ENCODE results near the gene NUTM2A.
A peak's percentile ranks its signal among the peaks of the same experiment; 100 is the strongest.
"Not testable (repeated sequence)": the region's sequence is repeated elsewhere in the genome, so short reads cannot be mapped to it uniquely, and the experiment has no call there.

Gene NUTM2A, protein sequence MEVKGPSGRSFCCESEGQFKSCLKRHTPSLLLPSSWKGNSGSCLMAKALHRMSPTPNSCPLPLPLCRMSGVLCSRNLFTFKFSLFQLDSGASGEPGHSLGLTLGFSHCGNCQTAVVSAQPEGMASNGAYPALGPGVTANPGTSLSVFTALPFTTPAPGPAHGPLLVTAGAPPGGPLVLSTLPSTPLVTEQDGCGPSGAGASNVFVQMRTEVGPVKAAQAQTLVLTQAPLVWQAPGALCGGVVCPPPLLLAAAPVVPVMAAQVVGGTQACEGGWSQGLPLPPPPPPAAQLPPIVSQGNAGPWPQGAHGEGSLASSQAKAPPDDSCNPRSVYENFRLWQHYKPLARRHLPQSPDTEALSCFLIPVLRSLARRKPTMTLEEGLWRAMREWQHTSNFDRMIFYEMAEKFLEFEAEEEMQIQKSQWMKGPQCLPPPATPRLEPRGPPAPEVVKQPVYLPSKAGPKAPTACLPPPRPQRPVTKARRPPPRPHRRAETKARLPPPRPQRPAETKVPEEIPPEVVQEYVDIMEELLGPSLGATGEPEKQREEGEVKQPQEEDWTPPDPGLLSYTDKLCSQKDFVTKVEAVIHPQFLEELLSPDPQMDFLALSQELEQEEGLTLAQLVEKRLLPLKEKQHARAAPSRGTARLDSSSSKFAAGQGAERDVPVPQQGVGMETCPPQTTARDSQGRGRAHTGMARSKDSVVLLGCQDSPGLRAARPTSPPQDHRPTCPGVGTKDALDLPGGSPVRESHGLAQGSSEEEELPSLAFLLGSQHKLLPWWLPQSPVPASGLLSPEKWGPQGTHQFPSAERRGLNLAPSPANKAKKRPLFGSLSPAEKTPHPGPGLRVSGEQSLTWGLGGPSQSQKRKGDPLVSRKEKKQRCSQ

DNA sequence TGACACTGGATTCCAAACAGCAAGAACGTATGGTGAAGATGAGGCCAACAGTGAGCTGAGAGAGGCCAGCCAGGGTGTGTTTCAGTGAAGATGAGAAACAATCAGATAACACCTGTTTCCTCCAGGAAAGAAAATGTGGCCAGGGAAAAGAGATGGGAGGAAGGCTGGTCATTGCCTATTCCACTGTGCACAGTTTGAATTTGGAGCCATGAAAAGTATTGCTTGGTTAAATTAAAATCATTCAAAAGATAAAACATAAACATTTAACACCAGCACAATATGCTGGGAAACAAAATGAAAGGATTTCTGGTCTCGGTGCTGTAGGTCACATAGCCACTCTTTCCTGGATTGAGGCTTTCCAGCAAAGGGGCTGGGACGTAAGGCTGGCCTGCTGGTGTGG is at the start of gene NUTM2A:
Gene NUTM2A, plus strand, starts transcription at position 301 of the 400 bp plus-strand sequence. CDS start 383 bp downstream, outside the sequence.
- DNase-seq (ENCODE audit: low read depth, low spot score); H3K4me3 ChIP-seq (ENCODE audit: low read depth, low read length); in situ Hi-C loops (cut with HindIII; ENCODE audit: low sequenced_read_pairs): not testable (repeated sequence)

DNA sequence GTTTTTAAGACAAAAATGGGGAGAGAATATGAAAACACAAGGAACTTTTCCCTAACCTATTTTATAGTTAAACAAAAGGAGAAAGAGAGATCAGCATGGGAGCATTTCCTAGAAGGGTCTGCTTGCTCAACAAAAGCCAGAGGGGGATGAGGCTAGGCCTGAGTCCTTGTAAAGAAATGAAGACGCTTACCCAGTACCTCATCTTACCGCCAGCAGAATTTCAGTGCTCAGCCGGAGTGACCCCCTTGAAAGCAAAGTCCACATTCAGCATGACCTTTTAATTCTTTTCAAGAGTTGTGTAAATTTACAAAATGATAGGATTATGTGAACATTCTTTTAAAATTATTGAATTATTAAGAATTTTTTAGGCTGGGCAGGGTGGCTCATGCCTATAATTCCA is 47.7 kb upstream of the NUTM2A start:
- DNase-seq (ENCODE audit: low read depth, low spot score); H3K4me3 ChIP-seq (ENCODE audit: low read depth, low read length); in situ Hi-C loops (cut with HindIII; ENCODE audit: low sequenced_read_pairs): not testable (repeated sequence)

DNA sequence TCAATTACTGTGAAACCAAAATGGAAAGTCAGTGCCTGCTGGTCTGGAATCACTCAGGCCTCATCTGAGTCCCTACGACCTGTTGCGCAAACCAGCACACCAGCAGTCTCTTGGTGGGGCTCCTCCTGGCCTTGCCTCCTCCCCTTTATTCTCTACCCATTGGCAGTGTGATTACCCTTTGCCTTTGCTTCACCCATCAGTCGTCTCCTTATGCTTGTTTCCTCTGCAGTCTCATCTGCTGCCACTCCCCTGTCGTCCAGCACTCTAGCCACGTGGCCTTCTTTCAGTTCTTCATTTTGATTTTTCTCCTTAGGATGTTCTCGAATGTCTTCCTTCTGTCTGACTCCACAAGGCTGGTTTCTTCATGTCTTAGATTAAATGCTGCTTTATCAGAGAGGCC is 40.8 kb upstream of the NUTM2A start:
- in situ Hi-C loops (cut with HindIII; ENCODE audit: low sequenced_read_pairs); H3K4me3 ChIP-seq (ENCODE audit: low read depth, low read length): not testable (repeated sequence)
- DNase-seq (ENCODE audit: low read depth, low spot score), result peak; percentile 0

DNA sequence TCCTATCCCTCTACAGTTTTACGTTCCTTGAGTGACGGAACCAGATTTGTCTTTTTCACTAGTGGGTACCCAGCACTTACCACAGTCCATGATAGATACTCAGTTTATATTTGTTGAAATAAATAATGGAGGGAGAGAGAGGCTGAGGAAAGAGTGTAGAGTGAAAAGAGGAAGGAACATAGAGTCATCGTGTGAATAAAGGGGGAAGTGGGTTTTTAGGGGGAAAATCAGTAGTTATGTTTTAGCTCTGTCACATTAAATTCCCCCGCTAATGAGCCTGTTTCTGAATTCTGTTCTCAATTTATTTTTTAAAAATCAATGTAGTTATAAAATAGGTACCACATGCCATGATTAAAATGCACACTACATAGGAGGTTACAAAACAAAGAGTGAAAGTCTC is 39.2 kb upstream of the NUTM2A start:
- H3K4me3 ChIP-seq (ENCODE audit: low read depth, low read length); in situ Hi-C loops (cut with HindIII; ENCODE audit: low sequenced_read_pairs); DNase-seq (ENCODE audit: low read depth, low spot score): not testable (repeated sequence)

DNA sequence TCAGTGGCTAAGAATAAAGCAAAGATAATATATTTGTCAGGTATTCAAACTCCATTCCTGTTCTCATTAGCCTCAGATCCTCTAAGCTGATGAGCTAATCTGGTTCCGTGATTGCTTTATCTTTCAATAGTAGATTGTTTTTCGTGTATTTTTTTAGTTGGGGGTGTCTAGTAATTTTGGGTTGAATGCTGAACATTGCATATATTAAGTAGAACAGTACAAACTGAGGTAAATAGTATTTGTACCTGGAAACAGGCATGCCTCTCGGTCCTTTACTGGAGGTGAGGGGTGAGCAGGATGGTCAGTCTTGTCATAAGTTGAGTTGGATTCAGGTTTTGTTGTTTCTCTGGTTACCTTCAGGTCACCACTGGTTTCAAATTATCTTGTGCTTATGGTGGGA is 37.7 kb upstream of the NUTM2A start:
- H3K4me3 ChIP-seq (ENCODE audit: low read depth, low read length); in situ Hi-C loops (cut with HindIII; ENCODE audit: low sequenced_read_pairs); DNase-seq (ENCODE audit: low read depth, low spot score): not testable (repeated sequence)

DNA sequence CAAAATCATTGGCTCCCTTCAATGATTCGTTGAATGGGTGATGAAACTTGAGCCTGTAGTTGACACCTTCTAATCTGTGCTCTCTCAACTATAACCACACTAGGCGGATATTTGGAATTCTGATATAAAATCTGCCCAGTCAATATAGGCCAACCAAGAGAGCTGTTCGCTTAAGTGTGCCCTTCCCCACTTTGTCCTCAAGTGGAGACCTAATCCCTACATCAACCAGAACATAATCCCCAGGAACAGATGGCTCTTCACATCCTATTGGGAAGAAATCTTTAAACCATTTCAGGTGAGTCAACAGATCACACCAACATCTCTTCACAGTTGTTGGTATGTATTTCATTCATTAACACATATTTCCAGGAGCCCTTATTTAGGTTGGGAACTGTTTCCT is 33.4 kb upstream of the NUTM2A start:
- in situ Hi-C loops (cut with HindIII; ENCODE audit: low sequenced_read_pairs); DNase-seq (ENCODE audit: low read depth, low spot score); H3K4me3 ChIP-seq (ENCODE audit: low read depth, low read length): not testable (repeated sequence)

DNA sequence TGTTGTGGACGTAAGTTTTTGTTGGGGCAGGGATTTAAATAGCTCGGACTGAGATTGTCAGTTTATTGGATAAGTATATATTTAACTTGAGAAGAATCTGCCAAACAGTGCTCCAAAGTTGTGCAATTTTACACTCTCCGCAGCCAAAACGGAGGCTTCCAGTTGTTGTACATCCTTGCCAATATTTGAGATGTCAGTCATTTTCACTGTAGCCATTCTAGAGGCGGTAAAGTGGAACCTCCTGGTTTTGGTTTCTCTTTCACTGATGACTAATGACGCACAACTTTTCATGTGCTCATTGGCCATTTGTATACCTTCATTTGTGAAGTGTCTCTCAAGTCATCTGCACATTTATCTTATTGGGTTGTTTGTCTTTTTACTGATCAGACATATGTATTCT is 24.3 kb upstream of the NUTM2A start:
- in situ Hi-C loops (cut with HindIII; ENCODE audit: low sequenced_read_pairs); H3K4me3 ChIP-seq (ENCODE audit: low read depth, low read length): not testable (repeated sequence)
- peak; percentile 1 for DNase-seq (ENCODE audit: low read depth, low spot score)

DNA sequence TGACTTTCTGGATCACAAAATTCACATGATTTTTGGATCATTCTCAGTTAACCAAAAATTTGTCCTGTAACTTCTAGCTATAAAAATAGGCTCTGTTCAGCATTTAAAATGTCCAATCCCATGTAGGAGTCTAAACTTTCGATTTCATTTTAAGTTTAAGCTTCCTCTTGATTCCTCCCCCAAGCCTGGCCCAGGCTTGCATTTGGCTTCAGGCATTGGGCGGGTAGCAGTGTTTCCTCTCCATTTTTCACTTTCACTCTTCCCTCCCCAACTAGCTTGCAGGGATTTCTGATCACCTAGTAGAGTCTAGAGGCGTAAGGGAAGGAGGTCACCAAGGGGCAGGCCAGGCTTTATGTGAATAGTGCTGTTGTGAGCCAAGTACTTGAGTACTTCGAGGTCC is 20.4 kb upstream of the NUTM2A start:
- DNase-seq (ENCODE audit: low read depth, low spot score); H3K4me3 ChIP-seq (ENCODE audit: low read depth, low read length); in situ Hi-C loops (cut with HindIII; ENCODE audit: low sequenced_read_pairs): not testable (repeated sequence)

DNA sequence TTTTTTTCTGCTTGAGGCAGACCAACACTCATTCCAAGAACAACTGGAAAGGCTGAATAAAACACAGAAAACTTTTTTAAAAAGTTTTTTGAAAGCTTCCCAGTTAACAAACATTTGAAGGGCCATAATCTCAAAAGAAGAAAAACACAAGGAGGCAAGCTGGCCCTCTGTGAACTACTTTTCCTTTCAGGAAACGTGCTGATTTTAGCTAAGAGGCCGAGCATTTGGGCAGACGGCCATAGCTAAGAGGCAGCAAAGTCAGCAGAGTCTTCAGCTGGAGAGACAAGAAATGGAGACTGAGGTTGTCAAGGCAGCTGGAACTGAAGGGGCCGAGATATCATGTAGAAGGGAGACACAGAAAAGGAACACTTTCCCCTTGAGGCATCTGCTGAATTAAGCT is 18.3 kb upstream of the NUTM2A start:
- in situ Hi-C loops (cut with HindIII; ENCODE audit: low sequenced_read_pairs); DNase-seq (ENCODE audit: low read depth, low spot score); H3K4me3 ChIP-seq (ENCODE audit: low read depth, low read length): not testable (repeated sequence)

DNA sequence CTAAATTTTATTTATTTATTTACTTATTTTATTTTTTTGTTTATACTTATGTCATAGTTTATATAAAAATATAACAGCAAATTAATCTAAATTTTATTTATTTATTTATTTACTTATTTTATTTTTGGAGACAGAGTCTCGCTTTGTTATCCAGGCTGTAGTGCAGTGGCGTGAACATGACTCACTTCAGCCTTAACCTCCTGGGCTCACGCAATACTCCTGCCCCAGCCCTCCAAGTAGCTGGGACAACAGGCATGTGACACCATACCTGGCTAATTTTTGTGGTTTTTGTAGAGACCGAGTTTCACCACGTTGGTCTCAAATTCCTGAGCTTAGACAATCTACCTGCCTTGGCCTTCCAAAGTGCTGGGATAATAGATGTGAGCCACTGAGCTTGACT is 14.9 kb upstream of the NUTM2A start:
- DNase-seq (ENCODE audit: low read depth, low spot score); H3K4me3 ChIP-seq (ENCODE audit: low read depth, low read length); in situ Hi-C loops (cut with HindIII; ENCODE audit: low sequenced_read_pairs): not testable (repeated sequence)

DNA sequence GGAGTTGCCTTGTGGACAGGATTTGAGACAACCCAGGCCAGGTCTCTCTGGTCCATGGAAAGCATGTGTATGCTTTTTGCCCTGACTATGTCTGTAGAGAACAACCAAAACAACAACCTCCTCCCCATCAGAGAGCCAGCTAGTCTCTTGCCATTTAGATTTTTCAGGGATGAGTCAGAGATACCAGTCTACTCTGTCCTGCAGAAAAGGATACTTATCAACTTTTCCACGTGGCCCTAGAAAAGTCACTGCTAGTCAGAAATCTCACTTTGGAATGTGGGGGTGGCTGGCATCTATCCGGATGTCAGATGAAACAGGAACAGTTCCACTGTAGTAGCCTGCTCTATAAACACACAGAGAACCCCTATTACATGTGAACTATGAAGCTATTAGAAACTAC is 13.4 kb upstream of the NUTM2A start:
- H3K4me3 ChIP-seq (ENCODE audit: low read depth, low read length); in situ Hi-C loops (cut with HindIII; ENCODE audit: low sequenced_read_pairs): not testable (repeated sequence)
- DNase-seq (ENCODE audit: low read depth, low spot score), result peak; percentile 2

DNA sequence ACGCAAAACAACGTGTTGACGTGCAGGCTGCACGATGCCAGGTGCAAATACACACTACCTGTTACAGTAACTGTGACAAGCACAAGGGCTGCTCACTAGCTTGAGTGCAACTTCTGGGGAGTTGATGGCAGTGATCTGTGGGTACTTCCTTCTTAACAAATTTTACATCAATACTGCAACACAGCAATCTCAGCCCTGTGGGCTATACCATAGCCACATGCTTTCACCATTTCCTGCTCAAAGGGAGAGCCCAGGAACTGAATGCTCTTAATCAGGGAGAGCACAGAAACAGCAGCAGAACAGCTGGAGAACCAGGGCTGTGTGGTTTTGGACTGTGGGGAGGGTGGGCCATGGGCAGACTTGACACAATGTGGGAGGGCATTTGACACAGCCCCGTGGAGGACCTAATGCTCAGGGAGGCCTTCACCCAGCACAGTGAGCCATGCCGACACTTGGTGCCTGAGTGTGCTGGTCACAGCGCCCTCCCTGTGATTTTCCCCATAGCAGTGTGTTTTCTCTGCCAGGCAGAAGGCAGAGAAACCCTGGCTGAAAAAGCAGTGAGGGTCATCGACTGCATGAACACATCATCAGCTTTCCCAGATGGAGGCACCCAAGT is 12.0 kb upstream of the NUTM2A start:
- in situ Hi-C loops (cut with HindIII; ENCODE audit: low sequenced_read_pairs); H3K4me3 ChIP-seq (ENCODE audit: low read depth, low read length); DNase-seq (ENCODE audit: low read depth, low spot score): not testable (repeated sequence)

DNA sequence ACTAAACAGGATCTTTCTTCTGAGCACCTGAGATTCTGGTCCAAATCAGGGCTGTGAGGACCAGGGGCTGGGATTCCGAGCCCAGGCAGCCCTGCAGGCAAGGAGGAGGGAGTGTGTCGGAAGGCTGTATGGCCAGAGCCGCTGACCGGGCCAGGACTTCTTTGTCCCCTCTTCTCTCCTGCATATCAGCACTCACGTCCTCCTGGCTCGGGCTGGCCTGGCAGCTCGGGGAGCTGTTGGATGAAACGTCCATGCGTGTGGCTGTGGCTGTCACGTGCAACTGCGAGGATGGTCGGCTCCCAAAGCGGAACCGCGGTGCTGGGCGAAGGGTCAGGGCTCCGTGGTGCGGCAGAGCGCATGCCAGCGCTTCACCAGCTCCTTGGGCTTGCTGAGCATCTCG is 11.4 kb upstream of the NUTM2A start:
- in situ Hi-C loops (cut with HindIII; ENCODE audit: low sequenced_read_pairs); DNase-seq (ENCODE audit: low read depth, low spot score); H3K4me3 ChIP-seq (ENCODE audit: low read depth, low read length): not testable (repeated sequence)

DNA sequence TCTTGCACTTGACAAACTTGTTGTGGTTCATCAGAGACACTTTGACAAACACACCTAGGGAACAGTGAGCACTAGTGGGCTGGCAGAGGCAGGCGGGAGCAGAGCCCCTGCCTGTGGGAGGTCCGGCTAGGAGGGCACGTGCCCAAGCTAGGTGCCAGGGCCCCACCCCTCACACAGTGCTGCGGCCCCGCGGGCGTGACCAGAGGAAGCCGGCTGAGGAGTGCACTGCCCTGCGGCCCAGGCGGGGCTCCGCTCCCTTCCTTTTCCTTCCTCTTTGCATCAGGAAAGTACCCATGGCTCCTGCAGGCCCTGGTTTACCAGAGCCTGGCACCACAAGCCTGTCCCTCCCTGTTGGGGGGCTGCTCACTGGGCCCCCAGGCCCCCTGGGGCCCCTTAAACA is 9.1 kb upstream of the NUTM2A start:
- in situ Hi-C loops (cut with HindIII; ENCODE audit: low sequenced_read_pairs); DNase-seq (ENCODE audit: low read depth, low spot score); H3K4me3 ChIP-seq (ENCODE audit: low read depth, low read length): not testable (repeated sequence)

DNA sequence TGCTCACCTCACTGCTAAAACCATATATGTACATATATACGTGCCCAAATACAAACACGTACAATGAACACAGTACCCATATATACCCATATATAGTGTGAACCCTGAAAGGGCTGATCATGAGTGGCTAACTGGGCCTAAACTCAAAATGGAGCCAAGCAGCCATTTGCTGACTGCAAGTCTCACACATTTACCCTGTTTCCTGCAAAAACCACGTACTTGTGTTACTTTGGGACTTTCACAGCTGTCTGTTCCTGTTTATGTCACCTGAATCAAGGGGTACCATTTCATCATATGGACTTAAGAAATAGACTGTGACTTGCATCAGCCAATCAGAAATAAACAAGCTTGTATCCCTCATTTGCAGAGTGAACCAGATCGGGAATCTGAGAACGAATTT is 5.9 kb upstream of the NUTM2A start:
- in situ Hi-C loops (cut with HindIII; ENCODE audit: low sequenced_read_pairs); DNase-seq (ENCODE audit: low read depth, low spot score): not testable (repeated sequence)

DNA sequence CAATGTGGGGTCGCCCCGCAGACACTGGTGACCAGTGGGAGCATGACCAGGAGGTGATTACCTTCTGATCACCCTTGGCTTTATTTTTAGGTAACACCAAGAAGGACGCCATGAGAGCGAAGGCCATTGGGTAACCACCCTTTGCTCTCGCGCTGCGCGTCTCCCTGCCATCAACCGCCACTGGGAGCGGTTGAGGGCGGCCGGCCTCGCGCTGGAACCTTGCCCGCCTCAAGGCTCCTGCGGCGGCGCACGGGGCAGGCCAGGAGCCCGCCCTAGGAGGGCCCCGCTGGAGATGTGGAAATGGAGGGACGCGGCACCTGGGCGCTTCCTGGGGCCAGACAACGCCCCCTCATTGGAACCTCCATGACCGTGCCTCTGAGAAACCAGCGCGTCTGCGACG is 2.5 kb upstream of the NUTM2A start:
- DNase-seq (ENCODE audit: low read depth, low spot score); in situ Hi-C loops (cut with HindIII; ENCODE audit: low sequenced_read_pairs): not testable (repeated sequence)

More for the DNA sequence above, 5.9 kb upstream of the NUTM2A start:
- not testable (repeated sequence) for H3K4me3 ChIP-seq (ENCODE audit: low read depth, low read length)

DNA sequence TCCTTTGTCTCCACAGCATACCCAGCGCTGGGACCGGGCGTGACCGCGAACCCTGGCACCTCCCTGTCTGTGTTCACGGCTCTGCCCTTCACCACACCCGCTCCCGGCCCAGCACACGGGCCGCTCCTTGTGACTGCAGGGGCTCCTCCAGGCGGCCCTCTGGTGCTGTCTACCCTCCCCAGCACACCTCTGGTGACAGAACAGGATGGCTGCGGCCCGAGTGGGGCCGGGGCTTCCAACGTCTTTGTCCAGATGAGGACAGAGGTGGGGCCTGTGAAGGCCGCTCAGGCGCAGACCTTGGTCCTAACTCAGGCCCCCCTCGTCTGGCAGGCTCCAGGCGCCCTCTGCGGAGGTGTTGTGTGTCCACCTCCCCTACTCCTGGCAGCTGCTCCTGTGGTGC is 3.0 kb downstream of the NUTM2A start:
- in situ Hi-C loops (cut with HindIII; ENCODE audit: low sequenced_read_pairs); DNase-seq (ENCODE audit: low read depth, low spot score); H3K4me3 ChIP-seq (ENCODE audit: low read depth, low read length): not testable (repeated sequence)

More for the DNA sequence above, 2.5 kb upstream of the NUTM2A start:
- not testable (repeated sequence) for H3K4me3 ChIP-seq (ENCODE audit: low read depth, low read length)
